ENCODE results near the gene KREMEN1.

Gene KREMEN1

DNA sequence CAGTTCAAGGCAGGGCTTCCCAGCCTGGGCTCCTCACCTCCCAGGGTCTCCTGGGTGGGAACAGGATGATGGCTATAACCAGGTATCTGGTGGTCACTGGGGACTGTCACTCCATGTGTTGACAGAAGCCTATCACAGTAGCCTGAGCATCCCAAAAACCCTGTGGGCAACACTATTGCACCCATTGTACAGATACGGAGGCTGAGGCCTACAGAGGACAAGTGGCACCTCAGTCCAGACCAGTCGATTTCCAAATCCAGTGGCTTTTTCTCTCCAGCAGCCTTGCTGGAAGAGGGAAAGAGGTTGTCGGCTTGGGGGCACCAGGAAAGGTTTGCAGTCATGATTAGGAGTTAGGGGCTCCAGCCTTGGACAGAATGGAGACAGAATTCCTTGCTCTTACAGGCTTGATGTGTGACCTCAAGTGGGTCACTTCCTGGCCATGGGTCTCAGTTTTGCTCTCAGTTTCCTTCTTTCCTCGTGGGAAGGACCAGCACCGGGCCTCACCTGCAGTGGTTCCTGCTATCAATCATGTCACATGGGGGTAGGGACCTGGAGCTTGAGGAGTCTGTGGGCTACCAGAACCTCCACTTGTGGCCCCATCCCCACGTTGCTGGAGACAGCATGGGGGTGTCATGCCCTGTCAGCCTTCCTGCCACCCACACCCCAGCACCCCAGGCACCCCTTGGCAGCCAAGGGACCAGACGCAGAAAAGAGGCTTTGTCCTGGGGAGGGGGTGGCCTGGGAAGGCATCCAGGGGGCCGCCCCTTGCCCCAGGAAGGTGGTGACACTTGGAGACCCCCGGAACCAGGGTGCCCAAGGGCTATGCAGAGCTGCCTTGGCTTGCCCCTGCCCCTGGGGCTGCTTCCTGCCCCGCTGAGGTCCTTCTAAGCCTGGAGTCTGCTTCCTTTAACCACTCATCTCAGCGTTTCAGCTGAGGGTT, 135.0 kb downstream of the KREMEN1 start:
- DNase-seq (ENCODE audit: low spot score), result no peak

DNA sequence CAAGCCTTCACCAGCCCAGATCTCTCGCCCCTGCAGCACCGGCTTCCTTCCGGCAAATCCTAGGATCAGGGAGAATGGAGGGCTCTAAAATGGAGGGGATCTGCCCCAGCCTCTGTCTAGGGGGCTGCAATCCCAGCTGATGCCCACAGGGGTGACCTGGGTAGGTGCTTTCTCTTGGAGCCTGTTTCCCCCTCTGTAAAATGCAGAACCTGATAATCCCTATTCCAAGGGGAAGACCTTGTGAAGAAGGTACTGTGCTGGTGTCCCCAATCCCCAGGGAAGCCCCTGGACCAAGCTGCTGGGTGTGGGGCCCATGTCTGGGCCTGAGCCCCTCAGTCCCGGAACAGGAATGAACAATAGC, 135.6 kb downstream of the KREMEN1 start:
- no peak for DNase-seq (ENCODE audit: low spot score)

DNA sequence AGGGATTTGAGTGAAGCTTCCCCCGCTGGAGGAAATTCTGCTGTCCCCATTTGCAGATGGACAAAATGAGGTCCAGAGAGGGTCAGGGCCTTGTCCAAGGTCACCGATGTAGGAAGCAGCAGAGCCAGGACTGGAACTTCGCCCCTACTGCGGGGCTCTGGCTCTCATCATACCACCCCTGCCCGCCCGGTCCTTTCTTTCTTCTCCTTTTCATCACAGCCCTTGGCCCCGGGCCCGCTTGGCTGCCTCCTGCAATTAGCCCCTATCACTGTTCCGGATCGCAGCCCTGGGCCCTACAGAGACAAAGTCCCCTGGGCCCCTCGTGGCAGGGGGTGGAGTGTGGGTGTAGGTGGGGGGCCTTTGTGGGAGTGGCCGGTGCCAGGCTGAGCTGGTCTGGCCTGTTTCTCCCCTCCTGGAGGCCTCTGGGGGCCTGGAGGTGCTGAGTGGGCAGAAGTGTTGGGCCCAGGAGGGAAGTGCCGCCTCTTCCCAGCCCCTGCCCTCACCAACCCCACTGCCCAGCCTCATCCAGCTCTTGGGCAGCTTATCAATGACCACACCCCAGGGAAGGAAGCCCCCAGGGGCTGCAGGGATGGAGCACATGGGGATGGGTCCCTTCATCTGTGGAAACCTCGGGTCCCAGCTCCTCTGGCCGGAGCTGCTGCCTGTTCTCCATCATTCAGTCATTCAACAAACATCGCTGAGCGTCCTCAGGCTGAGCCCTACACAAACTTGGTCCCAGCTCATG, 136.2 kb downstream of the KREMEN1 start:
- no peak for DNase-seq (ENCODE audit: low spot score)

DNA sequence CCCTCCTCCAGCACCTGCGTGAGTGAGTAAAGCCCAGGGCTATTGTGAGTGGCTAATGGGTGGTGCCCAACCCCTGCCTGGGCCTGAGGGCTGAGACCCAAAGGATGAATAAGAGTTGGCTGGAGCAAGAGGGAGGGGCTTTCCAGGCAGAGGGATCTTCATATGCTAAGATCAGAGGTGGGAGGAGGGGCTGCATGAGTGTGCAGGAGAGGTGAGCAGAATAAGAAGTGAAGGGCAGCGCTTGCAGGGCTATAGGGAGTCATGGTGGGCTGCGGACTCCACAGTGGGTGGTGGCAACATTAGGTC, 136.7 kb downstream of the KREMEN1 start:
- DNase-seq (ENCODE audit: low spot score), result no peak

DNA sequence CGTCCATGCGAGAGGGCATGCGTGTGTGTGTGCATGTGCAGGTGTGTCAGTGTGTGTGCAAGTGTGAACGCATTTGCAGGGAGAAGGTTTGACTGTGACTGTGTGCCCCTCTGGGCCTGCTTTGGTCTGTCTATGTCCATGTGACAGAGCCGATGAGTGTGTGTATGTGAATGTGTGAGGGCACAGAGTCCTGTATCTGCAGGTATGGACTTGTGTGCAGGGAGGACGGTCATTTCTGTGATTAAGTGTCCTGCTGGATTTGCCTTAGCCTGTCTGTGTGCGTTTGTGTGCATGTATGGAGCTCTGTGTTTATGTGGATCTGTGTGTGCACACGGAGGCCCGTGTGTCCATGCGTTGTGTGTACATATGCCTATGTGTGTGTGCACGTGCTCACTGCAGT, 138.2 kb downstream of the KREMEN1 start:
- no peak for DNase-seq (ENCODE audit: low spot score)

DNA sequence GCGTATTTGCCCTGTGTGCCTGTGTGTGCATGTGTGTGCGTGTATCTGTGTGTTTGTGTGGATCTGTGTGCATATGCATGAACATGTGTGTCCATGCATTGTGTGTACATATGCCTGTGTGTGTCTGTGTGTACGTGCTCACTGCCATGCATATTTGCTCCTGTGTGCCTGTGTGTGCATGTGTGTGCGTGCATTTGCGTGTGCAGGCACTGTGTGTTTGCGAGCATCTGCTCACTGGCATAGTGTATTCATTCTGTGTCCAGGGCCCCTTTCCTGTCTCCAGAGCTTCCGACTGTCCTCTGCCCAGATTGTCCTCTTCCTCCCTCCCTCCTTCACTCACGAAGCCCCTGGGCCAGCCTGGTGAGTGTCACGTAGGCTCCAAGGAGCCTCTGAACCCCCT, 138.6 kb downstream of the KREMEN1 start:
- no peak for DNase-seq (ENCODE audit: low spot score)

DNA sequence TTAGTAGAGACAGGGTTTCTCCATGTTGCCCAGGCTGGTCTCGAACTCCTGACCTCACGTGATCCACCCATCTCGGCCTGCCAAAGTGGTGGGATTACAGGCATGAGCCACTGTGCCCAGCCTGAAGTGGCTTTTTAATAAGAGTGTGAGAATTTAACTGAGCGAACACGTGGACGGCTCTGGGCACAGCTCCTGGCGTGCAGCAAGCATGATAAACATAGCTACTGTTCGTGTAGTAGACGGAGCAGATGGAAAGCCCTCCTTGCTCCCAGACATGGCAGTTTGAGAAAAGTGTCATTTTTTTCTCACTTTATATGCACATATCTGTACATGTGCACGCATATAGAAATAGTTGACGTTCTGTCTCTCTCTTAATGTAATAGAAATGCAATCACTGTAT, 139.9 kb downstream of the KREMEN1 start:
- no peak for DNase-seq (ENCODE audit: low spot score)

DNA sequence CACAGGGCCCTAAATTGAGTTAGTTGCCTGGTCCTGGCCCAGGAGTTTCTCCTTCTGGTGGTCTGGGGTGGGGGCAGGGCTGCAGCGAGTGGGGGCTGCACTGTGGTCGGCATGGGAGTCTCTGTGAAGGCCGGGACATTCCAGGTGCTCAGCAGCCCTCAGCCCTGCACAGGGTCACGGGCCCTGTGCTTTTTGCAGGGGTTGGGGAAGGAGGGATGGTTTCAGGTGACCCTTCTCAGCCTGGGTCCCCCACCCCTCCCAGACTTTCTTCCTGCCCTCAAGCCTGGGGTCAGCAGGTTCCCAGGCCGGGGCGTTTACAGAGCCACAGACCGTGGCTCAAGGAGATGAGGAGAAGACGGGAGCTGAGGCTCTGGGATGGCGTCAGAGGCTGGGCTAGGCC, 140.7 kb downstream of the KREMEN1 start:
- DNase-seq (ENCODE audit: low spot score), result no peak

DNA sequence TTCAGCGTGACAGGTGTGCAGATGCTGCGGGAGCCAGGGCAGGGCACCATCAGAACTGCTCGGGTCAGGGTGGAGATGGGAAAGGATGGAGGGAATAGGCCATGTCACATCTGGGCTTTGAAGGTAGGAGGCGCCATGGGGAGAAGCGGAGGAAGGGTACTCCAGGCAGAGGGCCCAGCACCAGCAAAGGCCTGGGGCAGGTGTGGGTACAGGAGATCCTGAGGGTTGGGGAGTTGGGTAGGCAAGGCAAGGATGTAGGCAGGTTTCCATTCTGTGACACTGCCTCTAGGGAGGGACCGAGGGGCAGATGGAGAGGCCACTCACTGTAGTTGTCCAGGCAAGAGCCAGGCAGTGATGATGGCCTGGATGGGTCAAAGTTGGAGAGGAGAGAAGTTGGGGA, 141.4 kb downstream of the KREMEN1 start:
- DNase-seq (ENCODE audit: low spot score), result no peak

DNA sequence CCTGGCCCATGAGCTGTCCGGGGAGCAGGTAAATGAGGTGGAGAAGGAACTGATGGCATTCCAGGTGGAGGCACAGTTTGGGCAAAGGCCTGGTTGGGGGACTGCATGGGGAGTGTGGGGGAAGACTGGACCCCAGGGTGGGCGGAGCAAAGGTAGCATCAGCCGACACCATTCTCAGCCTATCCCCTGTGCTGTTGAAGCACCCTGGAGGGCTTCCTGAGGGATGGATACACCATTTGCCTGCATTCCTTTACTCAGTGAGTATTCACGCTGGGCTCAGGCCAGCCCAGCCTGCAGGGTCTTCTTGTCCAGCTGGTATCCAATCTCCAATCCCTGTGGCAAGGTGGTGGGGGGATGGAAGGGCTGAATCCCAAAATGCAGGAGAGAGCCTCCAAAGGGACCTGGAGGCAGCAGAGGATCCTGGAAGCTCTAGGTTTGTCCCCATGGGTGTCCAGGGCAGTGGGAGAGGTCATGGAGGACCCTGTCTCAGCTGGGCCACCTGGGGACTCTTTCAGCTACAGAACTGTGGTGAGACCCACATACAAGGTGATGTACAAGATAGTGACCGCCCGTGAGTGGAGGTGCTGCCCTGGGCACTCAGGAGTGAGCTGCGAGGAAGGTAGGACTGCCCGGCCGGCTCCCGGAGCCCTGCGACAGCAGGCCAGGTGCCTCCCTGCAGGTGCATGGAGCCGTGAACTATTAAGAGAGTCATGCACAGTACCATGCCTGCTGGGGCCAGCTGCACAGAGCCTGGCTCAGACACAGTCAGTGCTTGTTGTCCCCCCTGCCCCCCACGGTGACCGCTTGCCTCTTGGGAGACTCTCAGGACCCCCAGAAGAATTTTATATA, 142.4 kb downstream of the KREMEN1 start:
- DNase-seq (ENCODE audit: low spot score), result no peak

DNA sequence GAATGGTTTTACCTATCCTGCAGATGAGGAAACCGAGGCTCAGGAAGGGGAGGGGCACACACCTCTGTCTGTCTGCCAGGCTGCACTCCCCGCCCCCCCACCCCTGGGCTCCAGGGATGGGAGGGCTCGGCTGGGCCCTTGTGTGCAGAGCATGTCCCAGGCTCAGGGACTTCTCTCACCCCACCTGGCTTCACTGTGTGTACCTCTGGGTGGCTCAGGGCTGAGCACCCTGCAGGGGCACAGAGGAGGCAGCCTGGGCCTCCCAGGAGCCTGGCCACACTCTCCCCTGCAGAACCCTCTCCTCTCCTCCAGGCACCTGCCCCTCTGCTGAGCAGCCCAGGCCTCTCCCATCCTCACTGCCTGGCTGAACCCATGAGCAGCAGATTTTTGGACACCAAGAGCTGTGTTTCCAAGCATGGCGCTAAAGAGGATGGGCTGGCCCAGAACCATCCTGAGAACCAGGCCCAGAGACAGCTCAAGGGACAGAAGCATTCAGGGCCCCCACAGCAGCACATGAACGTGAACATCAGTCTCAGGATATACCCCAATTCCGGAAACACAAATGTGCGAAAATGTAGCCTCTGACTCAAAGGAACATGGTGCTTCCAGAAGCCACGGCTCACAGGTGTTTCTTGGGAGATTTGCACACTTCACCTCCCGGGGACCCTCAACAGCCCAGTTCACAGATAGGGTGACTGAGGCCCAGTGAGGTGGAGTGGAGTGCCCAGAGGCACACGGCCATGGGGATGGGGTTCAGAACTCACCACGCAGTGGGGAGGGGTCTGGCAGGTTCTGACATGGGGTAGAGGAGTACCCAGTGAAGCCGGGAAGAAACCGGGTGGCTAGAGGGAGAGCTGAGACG, 143.4 kb downstream of the KREMEN1 start:
- no peak for DNase-seq (ENCODE audit: low spot score)

DNA sequence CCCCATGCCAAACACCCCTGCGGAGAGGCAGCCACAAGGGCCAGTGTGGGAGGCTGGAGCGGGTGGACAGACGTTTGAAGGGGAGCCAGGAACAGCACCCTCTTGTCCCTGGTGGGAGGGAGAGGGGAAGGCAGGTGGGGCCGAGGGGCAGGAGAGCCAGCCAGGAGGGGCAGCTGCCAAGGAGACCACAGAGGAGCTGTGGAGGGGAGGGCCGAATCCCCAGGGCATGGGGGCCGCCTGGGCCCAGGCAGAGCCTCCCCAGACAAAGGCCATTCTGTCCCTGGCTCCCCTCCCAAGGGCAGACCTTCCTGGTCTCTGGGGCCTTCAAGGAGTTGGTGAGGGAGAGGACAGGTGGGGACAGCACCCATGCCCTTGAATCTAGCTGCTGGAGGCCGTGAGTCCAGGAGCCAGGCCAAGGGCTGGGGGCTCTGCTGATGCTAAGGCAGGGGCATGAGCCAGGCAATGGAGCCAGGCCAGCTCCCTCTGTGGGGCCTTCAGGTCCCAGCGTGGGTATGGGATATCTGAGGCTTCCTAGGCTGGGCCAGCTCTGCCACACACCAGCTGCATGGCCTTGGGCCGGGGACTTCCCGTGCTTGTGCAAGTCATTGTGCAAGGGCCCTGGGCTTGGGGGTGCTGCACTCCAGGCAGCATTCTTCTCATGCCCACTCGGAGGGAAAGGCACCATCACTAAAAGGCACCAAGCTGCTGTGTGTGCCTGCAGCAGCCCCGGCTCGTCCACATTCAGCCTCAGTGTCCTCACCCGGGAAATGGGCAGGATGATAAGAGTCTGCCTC, 144.2 kb downstream of the KREMEN1 start:
- no peak for DNase-seq (ENCODE audit: low spot score)
